SKM-1 treated with dmso at 0.1 percent for 144 hours (cell line): ENCODE measurements around the gene LRP1B.
A peak's percentile ranks its signal among the peaks of the same experiment; 100 is the strongest.

Experiments used
- DNase-seq: peaks from one replicate; lab custom pipeline; 2025; ENCODE audit not compliant: unreplicated experiment; lab: John Stamatoyannopoulos, UW

LRP1B gene

DNA sequence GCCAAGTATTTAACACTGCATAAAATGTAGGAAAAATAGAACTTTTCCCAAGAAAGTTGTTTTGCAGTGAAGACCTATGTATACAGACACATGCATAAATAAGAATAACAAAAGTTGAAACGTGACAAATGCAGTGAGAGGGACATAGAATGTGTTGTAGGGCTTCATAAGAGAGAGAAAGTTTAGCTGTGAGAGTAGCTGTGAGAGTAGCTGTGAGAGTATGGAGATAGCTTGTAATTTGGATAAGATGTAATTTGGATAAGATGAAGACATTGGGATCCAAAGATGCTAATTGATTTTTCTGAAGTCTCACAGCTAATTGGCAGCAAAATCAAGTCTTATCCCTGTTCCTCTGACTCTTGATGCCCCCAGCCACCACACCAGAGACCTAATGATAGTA is 170.9 kb downstream of the LRP1B start:
- DNase-seq, result no peak

DNA sequence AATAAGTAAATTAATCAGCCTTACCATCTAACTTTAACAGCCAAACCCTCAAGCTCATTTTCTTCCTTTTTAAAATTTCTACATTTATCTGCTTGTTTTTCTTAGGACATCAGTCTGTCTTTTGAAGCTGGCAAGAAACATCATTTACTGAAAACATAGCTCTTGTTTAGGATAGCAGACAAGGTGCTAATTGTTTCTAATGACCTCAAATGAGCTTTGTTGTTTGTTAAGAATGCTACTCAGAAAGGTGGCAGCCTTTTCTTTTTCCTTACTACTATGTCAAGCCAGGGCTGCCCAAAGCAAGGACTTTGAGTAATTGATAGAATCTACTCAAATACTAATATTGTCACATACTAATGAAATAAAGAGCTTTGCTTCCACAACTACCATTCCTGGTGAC is 171.8 kb downstream of the LRP1B start:
- DNase-seq, result no peak

DNA sequence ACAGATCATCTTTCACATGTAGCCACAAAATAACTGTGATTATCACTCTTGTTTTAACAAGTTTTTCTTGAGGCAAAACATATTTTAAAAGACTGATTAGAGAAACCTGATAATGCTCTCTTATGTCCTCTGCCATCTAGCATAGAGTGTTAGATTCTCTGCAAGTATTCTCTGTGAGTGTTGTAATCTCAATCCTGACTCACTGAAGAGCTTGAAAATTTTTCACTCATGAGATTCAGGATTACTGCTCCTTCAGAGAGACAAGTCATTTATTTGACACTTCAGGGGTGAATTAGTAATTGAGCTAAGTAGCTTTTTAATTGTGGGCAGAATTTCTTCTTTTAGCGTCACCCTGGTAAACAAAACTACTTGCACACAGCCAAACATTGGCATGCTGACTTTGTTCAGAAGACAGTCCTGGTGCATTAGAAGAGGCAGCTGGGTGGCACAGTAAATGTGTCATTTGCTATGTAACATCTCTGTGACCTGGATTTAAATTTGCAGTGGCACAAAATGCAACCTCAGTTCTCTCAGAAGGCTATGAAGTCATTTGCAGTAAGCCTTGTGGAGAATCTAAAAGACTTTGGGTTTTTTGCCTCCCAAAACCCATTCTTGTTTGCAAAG is 172.9 kb downstream of the LRP1B start:
- no peak for DNase-seq

DNA sequence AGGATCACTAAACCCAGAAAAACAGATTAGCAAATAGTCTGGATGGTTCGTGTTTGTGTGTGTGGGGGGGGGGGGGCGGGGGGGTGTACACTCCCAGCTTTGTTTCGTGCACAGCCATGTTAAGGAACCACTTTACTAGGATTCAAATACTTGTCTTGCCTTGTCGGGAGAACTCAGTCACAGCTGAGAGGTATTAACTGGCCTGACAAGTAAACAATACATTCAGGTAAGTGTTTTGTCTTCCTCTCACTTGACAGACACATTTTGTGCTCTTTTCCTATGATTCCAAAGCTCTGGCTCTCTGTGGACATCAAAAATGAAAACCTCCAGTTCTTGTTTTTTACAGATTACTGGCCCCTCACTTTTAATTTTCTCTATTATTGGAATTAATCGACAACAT is 173.5 kb downstream of the LRP1B start:
- DNase-seq, result no peak

DNA sequence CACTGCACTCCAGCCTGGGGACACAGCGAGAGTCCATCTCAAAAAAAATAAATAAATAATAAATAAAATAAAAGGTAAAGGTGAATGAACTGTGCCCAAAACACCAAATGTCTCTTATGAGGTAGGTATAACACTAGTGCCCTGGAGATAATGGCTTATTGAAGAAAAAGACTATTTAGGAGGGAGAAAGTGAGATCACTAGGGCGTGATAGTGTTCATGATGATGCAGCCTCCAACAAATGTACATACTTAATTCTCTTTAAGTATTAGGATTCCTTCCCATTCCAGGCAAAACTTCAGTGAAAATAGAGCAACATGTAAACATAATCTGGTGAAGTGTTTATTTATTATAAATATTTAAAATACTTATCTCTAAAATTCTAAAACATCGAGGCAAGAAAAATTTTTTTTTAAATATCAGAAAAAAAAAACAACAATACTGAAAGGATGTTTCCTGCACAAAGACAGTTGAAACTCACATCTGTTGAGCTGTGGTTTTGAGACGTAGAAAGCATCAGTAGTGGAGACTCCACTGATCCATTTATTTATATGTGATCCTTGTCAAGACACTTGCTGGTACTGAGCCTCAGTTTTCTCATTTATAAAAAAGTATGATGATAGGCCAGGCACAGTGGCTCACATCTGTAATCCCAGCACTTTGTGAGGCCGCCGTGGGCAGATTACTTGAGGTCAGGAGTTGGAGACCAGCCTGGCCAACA is 183.3 kb downstream of the LRP1B start:
- no peak for DNase-seq

DNA sequence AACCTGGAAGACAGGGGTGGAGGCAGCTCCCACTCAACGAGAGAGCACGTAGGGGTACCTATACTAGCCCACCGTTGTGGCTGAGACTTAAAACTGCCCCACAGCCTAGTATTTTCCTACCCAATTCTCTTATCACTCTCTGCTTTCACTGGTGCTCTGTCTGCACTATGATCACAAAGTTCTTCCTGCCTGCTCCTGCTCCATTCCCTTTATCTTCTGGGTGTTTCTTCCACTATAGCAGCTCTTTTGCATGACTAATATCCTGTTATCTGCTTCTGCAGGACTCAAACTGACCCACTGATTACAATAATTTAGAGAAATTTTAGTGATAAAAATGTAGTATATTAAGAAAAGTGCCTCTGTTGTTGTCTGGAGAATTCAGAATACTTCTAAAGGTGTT is 184.8 kb downstream of the LRP1B start:
- no peak for DNase-seq

DNA sequence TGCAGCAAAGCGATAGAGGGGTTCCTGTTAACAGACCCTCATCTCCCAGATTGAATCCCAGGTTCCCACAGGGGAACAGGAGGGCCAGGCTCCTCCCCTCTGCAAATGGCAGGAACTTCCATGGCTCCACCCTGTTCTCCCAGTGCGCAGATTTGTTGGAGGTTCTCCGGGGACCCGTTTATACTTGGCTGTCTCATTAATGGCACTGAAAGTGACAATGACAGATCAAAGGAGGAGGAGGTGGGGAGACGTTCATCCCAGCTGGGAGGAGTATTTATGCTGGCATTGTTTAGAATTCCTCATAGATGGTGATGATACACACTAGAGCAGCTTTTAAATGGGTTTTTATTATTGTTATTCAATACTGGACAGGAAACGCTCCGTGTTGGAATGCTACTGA is 186.9 kb downstream of the LRP1B start:
- DNase-seq, result no peak

DNA sequence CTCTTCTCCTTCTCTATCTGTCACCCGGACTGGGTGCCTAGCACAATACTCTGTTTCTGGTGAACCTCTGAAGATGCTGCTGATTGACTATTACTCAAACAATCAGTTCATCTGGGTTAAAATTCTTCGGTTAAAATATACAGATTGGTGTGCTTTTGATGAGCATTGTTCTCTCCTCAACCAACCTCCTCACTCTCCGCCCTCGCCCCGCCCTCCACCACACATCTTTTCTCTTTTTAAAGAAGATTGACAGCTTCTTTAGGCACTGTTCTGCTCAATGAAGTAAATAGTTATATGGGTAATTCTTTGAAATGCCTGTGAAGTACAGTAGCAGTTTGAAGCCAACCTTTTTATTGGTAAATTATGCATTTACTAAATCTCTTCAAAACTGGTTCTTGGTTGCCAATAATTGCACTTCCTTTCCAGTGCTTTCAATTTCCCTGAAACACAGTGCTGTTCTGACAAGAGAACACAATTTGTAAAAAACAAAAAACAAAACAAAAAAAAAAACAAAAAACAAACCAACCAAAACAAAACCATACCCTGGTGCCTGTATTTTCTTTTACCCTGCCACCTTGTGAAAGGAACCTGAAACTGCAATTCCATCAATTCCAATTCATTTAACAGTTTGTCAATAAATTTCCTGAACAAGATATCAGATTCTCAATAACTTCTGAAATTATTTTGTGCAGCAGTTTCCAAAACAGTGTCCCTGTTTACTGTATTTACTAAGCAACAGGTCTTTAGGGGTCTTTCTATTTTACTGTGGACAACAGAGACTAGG is 188.6 kb downstream of the LRP1B start:
- DNase-seq, result no peak

DNA sequence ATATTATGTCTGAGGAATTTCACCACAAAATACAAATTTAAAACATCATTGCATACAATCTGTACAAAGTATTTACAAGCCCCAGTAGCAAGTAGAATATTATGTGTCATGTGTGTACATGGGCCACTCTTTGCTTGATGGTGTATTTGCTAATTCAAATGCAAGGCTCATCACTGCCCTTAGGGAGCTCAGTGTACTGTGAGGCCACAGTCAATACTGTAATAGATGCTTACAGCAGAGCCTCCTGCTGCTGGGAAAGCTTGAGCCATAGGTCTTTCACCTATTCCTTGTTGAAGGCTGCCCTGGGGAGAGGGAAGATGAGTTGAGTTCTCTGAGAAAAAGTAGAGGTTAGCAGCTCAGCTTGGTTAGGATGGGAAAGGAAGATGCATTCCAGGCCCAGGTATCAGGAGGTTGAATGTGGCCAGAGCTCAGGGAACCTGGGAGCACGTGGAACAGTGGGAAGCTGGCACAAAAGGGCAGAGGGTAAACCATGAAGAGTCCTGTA is 189.6 kb downstream of the LRP1B start:
- DNase-seq, result no peak

DNA sequence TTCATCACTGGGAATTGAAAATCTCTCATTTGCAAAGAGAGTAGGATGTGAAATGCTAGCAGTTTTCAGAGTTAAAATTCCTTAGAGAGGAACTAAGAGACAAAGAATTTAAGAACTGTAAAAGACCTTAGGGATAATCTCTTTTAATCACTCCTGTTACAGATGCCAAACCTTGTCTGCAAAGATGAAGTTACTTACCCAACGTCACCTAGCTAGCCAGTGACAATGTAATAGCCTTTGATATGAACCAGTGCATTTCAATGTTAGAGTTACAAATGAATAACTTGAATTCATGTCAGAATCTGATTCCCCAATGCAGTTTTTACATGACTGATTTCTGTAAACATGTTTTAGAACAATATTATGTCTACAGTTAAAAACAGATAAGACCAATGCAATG is 190.1 kb downstream of the LRP1B start:
- DNase-seq, result no peak

DNA sequence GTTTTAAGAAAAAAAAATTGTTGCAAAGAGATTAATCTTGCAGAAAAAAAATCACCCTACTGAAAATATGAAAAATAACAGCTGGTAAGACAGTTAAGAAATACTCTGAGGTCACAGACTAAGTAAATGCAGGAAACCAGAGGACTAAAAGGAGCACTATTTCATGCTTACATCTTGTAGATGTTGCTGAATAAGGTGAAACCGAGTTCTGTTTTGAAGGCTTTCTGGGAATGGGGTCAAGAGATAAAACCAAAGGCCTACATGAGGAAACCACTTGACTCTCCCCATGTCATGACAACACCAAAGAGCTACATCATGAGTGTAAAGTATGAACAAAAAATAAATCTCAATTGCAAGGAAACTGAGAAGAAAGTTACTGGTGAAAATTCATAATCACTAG is 197.6 kb downstream of the LRP1B start:
- DNase-seq, result no peak

DNA sequence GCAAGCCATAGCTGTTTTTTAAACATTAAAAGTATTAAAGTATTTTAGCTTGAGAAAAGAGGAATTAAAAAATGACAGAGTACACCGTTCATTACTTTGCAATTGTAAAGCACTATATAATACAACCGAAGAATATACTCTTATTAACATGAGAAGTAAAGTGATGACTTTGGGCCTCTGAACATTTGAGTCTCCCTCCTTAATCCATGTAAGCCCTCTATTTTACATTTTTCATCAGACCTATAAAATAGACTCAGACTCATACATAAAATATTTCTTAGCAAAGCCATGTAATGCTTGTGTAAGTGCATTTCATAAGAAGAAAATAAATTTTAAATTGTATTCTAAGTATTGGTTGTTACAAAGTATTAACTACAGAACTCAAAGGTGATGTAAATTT is 198.6 kb downstream of the LRP1B start:
- no peak for DNase-seq

DNA sequence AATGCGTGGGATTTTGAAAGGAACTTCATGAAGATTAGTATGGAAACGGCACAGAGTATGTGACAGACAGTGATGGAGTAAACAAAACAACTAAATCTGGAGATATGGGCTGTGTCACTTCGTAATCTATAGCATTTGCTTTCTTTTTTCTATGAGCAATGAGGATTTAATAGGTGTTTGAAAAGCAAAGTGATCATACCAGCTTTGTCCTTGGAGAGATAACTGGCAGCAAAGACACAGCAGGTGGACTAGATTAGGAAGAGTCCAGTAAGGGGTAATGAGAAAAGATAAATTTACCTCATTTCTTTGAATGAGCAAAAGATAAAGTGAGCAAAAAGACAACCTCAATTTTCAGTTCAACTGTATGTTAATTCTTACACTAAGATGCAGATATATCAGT is 199.0 kb downstream of the LRP1B start:
- no peak for DNase-seq

DNA sequence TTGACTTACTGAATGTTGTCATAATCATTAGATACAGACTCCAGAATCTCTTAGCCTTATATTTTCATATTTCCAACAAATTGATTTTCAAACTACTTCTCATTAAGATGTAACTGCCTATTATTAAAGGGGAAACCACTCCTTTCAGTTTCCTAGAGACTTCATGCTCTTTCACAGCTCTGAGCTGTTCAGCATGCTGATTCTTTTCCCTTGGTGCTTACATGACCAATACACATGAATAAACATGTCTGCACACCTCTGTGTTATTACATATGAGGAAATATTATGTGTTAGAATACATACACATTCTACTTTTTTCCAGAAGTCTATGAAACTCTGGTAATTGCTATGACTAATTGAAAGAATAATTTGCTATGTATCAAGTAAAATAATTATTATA is 200.0 kb downstream of the LRP1B start:
- no peak for DNase-seq

DNA sequence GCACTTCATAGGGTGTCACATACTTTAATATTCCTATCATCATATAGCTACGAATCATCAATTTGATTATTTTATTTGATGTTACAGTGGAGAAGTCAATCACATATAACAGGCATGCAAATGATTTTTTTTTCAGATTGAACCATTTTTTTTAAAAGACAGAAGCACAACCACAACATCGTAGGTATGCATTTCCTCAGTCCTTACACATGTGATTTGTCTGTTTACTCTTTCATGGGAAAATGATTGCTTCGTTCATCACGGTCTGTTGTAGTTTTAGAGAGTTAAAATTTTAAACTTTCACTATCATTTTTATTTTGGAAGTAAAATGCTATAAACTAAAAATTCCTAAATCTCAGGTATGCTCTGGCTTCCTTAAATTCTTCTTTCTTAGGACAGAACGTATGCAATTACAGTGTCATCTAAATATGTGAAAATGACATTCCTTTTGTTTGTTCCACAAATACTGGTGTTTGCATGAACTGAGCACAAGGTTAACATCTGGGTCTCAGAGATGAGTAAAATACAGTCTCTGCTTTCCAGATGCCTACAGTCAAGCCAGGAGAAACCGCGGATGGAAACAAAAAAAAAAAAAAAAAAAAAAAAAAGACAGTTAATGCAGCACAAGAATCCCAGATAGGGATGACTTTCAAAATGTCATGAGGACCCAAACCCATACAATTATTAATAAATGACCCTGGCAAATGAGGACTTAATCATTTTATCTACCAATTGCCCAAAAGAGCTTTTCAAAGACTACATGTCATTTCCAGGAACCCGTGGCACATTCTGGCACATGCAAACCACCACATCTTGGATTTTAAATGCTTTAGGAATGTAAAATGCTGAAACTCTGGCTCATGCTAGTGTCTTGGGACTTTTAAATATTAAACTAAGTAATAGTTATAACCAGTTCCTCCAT is 201.2 kb downstream of the LRP1B start:
- no peak for DNase-seq

DNA sequence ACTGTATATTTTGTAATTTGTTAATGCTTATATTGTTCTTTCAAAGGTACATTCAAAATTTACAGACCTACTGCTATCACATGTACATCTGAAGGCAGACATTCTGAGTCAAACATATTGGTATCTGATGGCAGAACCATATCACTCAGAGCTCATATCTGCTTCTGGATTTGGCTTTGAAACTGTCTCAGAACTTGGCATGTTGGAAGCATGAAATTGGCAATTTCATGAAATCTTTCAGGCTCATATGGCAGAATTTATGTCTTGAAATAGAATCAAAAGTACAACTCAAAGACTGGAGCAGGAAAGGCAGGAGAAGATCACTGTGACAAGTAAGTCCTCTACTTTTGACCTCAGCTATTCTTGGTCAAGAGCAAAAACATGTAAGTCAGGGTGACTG is 202.3 kb downstream of the LRP1B start:
- DNase-seq, result no peak

DNA sequence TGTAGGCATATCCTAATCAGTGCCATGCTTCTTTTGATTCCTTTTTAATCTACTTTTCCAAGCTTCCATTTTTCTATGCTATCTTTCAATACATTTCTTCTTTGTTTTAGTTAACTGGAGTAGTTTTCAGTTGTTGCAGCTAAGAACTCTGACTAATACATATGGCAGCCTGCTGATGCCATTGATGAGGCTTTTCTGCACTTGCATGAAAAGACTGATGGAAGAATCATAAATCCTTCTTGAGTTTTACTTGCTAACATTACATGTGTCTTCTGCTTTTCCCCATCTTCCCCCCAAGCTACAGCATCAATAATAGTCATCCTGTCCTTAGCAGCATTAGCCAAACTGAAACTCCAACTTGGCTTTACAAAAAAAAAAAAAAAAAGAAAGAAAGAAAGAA is 203.3 kb downstream of the LRP1B start:
- no peak for DNase-seq

DNA sequence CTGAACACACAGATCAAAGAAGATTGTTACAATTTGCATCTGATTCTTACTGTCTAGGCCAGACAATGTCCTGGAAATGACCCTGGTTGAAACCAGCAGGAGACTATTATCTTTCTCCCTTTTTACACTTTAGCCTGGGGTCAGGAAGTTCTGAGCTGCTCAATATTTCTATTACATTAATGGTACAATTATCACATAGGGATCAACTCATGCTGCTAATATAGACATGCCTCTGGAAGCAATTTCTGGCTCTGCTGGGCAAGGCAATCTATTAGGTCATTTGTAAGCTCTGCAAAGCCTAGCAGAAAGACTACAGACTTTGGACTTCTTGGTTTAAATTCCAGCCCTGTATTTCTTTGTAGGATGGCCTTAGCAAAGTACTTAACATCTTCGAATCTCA is 205.3 kb downstream of the LRP1B start:
- no peak for DNase-seq

DNA sequence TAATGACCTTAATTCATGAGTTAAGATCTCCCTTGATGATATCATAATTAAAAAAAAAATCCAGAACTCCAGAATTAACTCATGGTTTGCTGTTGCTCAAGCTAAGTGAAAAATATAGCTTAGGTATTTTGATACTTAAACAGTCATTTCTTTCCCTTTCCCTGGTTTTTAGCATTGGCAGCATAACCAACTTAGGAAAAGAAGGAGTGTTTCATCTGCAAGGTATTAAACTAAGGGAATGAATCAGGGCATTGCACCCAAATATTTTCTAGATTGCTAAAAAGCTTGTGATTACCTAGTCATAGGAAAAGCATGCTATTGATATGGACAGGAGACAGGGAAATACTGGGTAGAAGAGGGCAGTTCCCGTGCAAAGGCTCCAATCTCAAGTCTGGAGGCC is 207.2 kb downstream of the LRP1B start:
- no peak for DNase-seq

DNA sequence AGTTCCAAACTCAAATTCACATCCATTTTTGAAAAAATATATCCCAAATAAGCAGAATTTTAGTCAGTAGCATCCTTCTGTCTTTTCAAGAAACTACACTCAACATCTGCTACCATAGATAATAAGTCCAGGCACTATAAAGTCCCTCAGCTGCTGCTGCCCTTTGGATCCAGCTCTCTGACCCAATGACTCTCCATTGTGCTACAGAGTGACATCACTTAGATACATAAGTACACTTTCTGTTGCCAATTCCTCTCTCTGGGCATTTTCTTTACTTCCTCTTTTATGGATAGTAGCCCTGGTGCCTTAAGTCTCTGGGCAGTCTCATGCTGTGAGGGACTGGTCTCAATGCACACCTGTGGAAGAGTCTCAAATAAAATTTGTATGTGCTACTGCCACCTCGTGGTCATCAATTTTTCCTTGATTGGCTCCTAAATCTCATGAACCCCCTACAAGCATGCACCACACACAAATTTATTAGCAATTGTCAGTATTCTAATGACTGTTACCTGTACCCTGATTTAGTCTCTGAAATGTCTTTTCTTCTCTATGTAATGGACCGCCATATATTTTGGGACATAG is 219.2 kb downstream of the LRP1B start:
- peak; percentile 15 for DNase-seq

DNA sequence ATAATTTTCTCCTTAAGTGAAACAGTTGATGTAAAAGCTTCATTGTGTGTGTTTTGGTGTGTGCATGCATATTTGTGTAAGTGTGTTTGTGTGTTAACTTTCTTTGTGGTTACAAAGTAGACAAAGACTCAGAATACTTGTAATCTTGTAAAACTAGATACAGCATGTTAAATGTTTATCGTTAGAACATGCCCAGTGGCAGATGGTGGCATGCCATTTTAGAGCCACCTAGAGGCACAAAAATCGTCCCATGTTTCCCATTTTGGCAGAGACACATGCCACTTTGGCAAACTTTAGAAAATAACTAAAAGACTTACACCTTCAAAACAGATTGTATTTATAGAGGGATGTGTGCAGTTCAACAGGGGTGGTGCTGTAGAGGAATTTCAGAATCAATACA is 224.1 kb downstream of the LRP1B start:
- no peak for DNase-seq
